Measurements from ENCODE around the gene OR1E2. TPM values are rescaled to one million over a fixed set of nuclear protein-coding genes. Genes with fewer than 3 reads are reported as not detected.
"Not testable (repeated sequence)": the region's sequence is repeated elsewhere in the genome, so short reads cannot be mapped to it uniquely, and the experiment has no call there.

The OR1E2 gene, protein sequence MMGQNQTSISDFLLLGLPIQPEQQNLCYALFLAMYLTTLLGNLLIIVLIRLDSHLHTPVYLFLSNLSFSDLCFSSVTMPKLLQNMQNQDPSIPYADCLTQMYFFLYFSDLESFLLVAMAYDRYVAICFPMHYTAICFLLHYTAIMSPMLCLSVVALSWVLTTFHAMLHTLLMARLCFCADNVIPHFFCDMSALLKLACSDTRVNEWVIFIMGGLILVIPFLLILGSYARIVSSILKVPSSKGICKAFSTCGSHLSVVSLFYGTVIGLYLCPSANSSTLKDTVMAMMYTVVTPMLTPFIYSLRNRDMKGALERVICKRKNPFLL
- not detected in 2 replicates for total RNA-seq (2014; rRNA removed; shearing (Covaris generic); ENCODE audit: low replicate concordance)

DNA sequence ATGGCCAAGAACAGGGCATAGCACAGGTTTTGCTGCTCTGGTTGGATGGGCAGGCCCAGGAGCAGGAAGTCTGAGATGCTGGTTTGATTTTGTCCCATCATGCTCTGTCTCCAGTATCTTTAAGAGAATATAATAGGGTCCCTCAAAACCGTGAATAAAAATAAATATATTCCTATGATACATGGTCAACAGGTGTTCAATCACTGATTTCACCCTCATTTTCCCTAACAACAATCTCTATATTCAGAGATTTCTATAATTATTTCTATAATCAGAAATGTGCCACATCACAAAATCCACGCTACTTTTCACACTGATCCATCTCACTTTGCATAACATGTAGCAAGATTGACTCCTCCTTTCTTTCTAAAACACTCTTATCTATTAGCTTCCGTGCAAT lies at the start of gene OR1E2:
OR1E2 (minus strand) TSS at position 101 of the 400 bp plus-strand sequence; CDS start at position 101, 0 bp downstream.
- in situ Hi-C loops (cut with HindIII; ENCODE audit: low pct_unique_long_range_greater_than_20kb, low sequenced_read_pairs): no loop called here
- DNase-seq (ENCODE audit: low read depth): no peak

DNA sequence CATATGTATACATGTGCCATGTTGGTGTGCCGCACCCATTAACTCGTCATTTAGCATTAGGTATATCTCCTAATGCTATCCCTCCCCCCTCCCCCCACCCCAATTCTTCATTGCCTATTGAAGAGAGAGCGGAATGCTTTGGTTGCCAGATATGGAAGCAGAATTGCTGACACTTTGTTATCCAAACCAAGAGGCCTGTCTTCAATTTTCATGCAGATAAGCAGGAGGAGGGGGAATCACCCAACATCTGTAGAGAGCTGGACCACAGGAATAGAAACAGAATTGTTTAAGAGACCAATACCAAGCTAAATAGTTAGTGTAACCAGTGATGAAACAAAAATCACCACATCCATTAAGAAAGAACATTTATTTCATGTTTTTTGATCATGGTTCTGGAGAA lies 49.2 kb upstream of the OR1E2 start:
- in situ Hi-C loops (cut with HindIII; ENCODE audit: low pct_unique_long_range_greater_than_20kb, low sequenced_read_pairs): no loop called here

DNA sequence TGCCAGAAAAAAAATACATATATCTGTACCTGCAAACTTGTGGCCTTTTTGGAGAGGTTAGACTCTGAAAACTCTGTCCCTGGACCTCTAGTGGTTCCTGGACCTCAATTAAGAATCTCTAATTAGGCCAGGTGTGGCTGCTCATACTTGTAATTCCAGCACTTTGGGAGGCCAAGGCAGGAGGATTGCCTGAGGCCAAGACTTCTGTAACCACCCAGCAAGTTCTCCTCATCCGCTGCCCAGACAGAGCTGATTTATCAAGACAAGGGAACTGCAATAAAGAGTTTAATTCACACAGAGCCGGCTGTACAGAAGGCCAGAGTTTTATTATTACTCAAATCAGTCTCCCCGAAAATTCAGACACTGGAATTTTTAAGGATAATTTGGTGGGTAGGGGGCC lies 46.3 kb upstream of the OR1E2 start:
- no peak for DNase-seq (ENCODE audit: low read depth)
- in situ Hi-C loops (cut with HindIII; ENCODE audit: low pct_unique_long_range_greater_than_20kb, low sequenced_read_pairs): no loop called here

More for the DNA sequence above, 49.2 kb upstream of the OR1E2 start:
- DNase-seq (ENCODE audit: low read depth): no peak

DNA sequence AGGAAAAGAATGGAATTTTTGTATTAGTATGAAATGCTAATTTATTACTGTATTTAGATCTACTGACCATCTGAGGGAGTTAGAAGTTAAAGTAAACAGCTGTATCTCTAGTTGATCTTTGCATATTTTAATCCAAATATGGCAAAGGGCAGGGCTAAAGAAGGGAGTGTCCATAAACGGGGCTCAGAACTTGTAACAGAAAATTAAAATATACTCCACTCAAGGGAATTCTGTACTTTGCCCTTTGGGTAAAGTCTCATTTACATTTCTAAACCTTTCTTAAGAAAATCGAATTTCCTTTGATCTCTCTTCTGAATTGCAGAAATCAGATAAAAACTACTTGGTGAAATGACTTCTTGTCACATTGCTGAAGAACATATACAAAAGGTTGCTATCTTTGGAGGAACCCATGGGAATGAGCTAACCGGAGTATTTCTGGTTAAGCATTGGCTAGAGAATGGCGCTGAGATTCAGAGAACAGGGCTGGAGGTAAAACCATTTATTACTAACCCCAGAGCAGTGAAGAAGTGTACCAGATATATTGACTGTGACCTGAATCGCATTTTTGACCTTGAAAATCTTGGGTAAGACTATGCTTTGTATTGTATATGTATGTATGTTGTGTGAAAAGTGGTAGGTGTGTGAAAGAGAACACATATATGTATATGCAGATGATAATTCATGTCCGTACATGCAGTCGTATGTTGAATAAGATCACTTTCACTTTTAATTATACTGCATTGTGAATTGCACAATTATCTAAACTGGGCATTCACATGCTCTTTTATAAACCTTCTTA lies 42.4 kb upstream of the OR1E2 start, which contains the start of gene ASPA:
ASPA (plus strand) TSS at position 186 of the 799 bp plus-strand sequence; CDS start at position 349, 163 bp downstream.
- no peak for DNase-seq (ENCODE audit: low read depth)
- in situ Hi-C loops (cut with HindIII; ENCODE audit: low pct_unique_long_range_greater_than_20kb, low sequenced_read_pairs): no loop called here

DNA sequence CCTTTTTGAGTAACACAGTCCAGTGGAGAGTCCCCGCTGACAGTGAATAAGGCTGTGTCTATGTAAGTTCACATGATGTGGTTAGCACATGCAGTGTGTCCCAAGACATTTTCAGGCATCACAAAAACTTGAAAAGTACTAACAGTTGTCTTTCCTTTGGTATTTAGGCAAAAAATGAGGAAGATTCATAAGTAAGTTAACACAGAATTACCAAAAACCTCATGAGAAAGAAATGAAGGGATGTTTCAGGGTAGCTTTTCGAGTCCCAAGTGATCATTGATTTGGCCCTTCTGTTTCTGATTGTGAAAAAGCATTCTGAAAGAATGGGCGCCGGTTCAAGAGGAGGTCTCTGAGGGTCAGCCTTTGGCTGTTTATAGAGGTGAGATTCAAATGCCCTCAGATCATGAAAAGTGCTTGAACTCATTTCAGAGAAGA lies 41.6 kb upstream of the OR1E2 start:
- no peak for DNase-seq (ENCODE audit: low read depth)
- in situ Hi-C loops (cut with HindIII; ENCODE audit: low pct_unique_long_range_greater_than_20kb, low sequenced_read_pairs): no loop called here

DNA sequence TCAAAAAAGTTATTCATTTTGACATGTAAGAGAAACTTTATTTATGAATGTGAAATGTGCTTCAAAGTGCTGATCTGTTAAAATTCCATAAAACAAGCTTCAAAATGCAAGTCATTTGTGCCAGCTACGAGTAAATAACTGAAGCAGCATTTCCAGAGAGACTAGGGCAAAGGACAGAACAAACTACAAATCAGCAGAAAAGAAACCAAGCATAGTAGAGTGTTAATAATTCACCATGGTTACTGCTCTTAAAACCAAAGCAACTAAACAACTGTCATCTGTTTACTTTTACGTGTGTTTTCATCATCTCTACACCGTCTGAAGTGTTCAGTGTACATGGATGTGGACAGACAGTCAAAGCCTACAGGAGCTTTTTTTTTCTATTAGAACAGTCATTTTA lies 40.6 kb upstream of the OR1E2 start:
- in situ Hi-C loops (cut with HindIII; ENCODE audit: low pct_unique_long_range_greater_than_20kb, low sequenced_read_pairs): no loop called here
- peak; percentile 50 for DNase-seq (ENCODE audit: low read depth)

DNA sequence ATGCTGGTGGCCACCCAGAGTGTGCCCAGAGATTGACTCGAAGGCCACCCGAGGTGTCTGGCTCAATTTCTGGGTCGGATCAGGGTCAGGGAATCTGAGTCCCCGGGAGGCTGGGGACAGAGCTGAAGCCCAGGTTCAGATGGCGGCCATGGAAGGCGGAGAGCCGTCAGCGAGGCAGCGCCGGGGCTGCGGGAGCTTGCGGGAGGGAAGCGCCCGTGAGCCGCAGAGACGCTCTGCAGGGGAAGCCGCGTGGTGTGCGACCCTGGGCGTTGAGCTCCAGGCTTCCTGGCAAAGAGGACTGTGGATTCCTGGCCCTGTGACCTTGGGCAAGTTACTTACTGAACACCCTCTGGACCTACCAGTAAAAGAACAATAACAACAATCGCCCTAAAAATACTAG lies 38.5 kb upstream of the OR1E2 start:
- in situ Hi-C loops (cut with HindIII; ENCODE audit: low pct_unique_long_range_greater_than_20kb, low sequenced_read_pairs): no loop called here
- no peak for DNase-seq (ENCODE audit: low read depth)

DNA sequence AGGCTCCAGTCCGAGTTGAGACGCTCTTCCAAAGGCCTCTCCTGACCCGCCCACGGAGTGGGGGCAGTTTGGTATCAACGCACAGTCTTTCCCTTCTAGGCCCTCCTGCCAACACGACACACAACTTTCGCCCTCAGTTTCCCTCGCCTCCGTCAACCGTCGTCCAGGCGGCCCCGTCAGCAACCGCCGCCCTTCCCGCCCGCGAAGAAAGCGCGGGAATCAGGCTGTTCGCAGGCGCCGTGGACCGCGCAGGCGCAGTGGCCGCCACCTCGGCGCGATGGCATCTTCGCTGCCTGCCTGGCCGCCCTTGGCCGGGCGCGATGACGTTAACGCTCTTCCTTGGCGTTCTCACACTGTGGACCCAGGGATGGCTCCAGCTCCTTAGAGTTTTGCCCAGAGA lies 38.0 kb upstream of the OR1E2 start, which contains the start of gene SPATA22:
SPATA22 (minus strand) TSS at position 221 of the 400 bp plus-strand sequence. CDS start 2,494 bp downstream, outside the sequence.
- no peak for DNase-seq (ENCODE audit: low read depth)
- in situ Hi-C loops (cut with HindIII; ENCODE audit: low pct_unique_long_range_greater_than_20kb, low sequenced_read_pairs): no loop called here

DNA sequence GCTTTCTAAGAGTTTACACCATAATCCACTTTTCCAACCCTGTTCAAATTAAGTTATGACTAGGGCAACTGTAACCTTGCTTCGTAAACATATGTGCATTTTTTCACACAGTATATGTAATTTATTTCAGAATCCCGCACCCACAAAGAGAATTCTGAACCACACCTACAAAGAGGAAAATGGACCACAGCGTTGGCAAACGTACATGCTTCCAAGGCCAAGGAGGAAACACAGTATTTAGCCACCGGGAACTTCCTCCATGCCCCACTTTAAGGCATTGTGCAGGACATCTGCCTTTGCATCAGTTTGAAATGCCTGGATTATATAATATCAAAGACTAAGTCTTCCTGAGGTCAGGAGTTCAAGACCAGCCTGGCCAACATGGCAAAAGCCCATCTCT lies 35.9 kb upstream of the OR1E2 start:
- in situ Hi-C loops (cut with HindIII; ENCODE audit: low pct_unique_long_range_greater_than_20kb, low sequenced_read_pairs): no loop called here

DNA sequence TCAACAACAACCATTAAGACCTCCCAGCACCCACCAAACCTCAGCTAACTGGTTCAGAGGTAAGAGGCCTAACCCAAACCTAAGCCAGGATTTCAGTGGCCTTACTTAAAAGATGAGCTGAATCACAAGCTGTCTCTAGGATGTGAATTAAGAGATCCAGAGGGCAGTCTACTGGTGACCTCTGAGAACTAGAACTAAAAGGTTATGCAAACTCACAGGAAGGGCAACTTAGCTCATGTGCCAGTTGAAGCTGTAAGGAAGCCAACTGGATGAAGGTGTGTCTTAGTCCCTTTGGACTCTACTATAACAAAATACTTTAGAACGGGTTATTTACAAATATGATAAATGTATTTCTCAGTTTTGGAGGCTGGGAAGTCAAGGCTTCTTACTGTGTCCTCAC lies 32.7 kb upstream of the OR1E2 start:
- in situ Hi-C loops (cut with HindIII; ENCODE audit: low pct_unique_long_range_greater_than_20kb, low sequenced_read_pairs); DNase-seq (ENCODE audit: low read depth): not testable (repeated sequence)

More for the DNA sequence above, 35.9 kb upstream of the OR1E2 start:
- DNase-seq (ENCODE audit: low read depth): no peak

DNA sequence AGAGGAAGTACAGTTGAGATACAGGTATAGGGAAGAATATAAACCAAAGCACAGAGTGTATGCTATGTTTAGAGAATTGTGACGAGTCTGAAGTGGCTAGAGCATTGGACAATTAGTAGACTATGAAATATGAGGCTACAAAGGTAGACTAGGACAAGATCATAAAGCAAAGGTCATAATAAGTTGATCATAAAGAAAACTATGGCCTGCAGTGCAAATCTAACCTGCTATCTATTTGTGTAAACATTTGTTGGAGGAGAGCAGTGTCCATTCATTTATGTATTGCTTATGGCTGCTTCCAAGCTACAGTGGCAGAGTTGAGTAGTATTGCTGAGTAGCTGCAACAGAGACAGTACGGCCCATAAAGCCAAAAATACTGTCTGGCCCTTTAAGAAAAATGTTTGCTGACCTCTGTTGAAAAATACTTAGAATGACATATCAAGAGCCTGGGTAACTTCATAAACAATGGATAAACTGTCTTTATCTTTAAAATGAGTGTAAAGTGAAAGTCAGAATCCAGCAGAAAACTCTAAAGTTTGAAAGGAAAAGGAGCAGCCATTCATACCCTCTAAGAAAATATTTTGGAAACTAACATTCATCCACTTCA lies 14.5 kb upstream of the OR1E2 start:
- in situ Hi-C loops (cut with HindIII; ENCODE audit: low pct_unique_long_range_greater_than_20kb, low sequenced_read_pairs): no loop called here
- DNase-seq (ENCODE audit: low read depth): no peak

DNA sequence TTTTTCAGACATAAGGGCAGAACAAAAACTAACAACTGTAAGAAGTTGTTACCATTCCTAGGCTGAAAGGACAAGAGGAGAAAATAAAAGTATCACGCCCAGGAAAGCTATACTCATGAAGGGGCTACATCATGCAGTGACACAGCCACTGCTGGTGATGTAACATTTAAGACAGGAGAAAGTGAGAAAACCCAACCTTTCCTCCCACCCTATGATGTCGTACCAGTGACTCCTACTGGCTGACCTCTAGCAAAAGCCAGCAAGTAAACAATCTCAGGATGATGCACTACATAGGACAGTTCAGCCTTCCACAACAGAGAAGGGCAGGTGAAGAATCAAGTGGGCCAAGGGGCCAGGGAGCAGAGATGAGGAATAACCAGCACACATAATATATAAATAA lies 14.0 kb upstream of the OR1E2 start:
- in situ Hi-C loops (cut with HindIII; ENCODE audit: low pct_unique_long_range_greater_than_20kb, low sequenced_read_pairs): no loop called here
- DNase-seq (ENCODE audit: low read depth): no peak

DNA sequence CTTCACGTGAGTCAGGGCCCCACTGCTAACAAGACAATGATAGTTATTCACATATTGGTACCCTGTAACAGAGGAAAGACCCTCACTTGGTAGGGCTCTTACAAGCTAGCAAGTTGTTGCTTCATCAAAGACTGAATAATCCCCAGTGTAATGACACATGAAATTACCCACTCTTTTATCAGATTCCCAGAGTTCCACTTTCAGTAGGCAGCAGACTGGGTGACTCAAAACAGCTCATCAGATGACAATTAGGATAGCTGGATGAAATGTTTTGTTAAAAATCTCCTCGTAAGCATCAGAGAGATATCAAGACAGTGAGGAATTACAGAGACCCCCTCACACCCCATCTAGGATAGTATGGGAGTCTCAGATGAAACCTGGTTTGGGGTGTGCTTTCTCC lies 6.8 kb upstream of the OR1E2 start:
- DNase-seq (ENCODE audit: low read depth): no peak
- in situ Hi-C loops (cut with HindIII; ENCODE audit: low pct_unique_long_range_greater_than_20kb, low sequenced_read_pairs): no loop called here

DNA sequence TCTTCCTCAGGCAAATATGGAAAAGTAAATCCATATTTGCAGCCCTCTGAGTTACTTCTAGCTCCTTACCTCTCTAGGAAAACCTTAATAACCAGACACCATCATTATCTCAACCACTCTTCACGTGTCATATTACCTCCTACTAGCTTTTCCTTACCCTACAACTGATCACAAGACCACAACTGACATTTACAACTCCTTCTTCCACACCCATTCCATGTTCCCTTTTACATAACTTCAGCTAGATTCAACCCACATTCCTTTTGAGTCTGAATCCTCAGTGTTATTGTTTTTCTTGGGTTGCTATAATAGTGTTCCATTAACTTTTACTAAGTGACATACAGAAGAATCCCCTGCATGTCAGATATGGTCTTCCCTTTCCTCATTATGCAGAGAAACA lies 4.7 kb upstream of the OR1E2 start:
- no peak for DNase-seq (ENCODE audit: low read depth)

DNA sequence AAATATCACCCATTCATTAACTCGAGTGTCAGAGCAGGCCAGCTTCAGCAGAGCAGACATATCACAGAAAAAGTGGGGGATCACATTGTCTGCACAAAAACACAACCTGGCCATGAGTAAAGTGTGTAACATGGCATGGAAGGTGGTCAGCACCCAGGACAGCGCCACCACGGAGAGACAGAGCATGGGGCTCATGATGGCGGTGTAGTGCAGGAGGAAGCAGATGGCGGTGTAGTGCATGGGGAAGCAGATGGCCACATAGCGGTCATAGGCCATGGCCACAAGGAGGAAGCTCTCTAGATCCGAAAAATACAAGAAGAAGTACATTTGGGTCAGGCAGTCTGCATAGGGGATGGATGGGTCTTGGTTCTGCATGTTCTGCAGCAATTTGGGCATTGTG lies 426 bp downstream of the OR1E2 start:
- DNase-seq (ENCODE audit: low read depth); in situ Hi-C loops (cut with HindIII; ENCODE audit: low pct_unique_long_range_greater_than_20kb, low sequenced_read_pairs): not testable (repeated sequence)

More for the DNA sequence above, 4.7 kb upstream of the OR1E2 start:
- in situ Hi-C loops (cut with HindIII; ENCODE audit: low pct_unique_long_range_greater_than_20kb, low sequenced_read_pairs): no loop called here

DNA sequence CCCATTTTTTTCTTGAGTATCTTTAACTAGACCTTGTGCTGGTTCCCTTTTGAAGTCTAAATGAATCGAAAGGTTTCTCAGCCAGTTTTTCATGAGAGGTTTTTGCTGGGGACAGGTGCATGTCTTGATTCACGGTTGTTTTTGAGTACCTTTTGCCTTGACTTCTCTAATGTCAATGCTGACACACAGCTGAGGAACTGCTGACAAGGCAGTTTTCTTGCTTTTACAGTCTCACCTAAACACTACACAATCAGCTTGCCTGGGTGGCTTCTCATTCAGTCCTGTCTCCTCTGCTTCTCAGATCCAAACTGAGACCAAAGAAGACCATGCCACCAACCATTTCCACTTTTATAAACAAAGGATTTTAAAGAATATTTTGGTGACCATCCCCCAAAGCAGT lies 15.4 kb downstream of the OR1E2 start:
- in situ Hi-C loops (cut with HindIII; ENCODE audit: low pct_unique_long_range_greater_than_20kb, low sequenced_read_pairs): no loop called here
- no peak for DNase-seq (ENCODE audit: low read depth)

DNA sequence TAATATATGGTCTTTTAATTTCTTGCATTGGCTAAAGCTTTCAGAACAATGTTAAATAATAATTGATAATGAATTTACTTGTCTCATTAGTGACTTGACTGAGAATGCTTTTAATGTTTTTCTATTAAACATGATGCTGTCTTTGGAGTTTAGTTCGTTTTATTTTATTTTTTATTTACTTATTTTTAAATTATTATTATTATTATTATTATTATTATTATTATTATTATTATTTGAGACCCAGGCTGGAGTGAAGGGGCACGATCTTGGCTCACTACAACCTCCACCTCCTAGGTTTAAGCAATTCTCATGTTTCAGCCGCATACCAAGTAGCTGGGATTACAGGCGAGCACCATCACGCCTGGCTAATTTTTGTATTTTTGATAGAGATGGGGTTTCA lies 18.0 kb downstream of the OR1E2 start:
- in situ Hi-C loops (cut with HindIII; ENCODE audit: low pct_unique_long_range_greater_than_20kb, low sequenced_read_pairs): no loop called here
- no peak for DNase-seq (ENCODE audit: low read depth)

DNA sequence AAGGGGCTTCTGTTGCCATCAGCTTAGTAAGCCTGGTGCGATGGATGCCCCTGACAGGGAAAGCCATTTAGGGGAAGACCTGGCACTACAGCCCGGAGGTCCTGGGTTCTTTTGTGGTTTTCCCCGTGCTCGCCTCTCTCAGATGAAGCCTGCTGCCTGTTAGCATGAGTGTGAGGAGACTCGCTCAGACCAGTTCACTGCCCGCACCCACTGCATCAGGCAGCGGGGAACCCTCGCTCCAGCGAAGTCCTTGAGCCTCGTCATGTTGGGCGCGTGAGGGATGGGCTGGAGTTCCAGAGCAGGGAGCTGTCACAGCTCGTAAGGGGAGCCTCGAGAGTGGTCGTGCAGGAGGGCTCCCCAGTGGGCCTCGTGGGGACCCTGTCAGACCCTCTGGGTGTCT lies 21.4 kb downstream of the OR1E2 start:
- in situ Hi-C loops (cut with HindIII; ENCODE audit: low pct_unique_long_range_greater_than_20kb, low sequenced_read_pairs); DNase-seq (ENCODE audit: low read depth): not testable (repeated sequence)

DNA sequence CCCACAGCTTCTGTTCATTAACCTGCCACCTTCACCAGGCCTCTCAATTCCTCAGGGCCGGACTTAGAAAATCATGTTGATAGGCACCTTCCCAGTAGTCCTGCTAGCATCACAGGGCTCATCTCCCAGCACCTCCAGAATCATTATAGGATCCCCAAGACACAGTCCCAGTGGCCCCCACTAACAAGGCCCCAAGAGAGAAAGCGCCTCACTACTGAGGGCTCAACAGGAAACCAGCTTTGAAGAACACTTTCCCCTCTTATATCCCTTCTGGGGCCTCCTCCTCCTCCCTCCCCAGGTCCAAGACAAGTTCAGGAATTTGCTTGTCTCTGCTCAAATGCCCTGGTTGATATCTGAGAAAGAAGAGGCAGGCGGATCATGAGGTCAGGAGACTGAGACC lies 22.6 kb downstream of the OR1E2 start, which contains the start of gene OR3A3:
OR3A3 (plus strand) TSS at position 301 of the 400 bp plus-strand sequence.
- DNase-seq (ENCODE audit: low read depth): no peak
- in situ Hi-C loops (cut with HindIII; ENCODE audit: low pct_unique_long_range_greater_than_20kb, low sequenced_read_pairs): no loop called here

Data from Caki2 (cell line).